GM20431 (cell line): ENCODE data around the gene RBMY1D.
"Not testable (repeated sequence)": the region's sequence is repeated elsewhere in the genome, so short reads cannot be mapped to it uniquely, and the experiment has no call there.

Experiments
- in situ Hi-C: fragments of 300-500 bp; cut with MseI, MboI; formaldehyde crosslinking; loops from one replicate; pipeline ENCODE4 v1.15.0; 2020; ENCODE audit warnings: low sequenced_read_pairs; ENCODE audit not compliant: unreplicated experiment

RBMY1D gene

DNA sequence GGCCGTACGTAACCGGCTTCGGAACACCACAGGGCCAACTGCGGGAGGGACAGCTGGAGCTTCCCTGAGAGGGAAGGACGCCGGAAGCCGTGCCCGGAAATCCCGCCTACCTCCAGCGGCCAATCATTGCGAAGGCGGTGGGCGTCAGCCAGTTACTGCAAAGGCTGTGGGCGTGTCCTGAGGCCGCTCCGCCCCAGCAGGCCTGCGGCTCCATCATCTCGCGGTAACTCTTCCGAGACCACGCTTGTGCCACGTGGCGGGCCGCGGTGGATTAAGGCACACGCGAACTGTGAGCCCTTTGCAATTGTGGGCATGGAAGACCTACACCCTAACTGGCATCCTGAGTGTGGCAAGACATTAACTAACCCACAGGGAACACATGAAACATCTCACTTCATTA, at the start of gene RBMY1D:
TSS of gene RBMY1D (minus strand) at position 101 of the 400 bp plus-strand sequence. CDS start 2,013 bp downstream, outside the sequence.
- in situ Hi-C loops = not testable (repeated sequence)

DNA sequence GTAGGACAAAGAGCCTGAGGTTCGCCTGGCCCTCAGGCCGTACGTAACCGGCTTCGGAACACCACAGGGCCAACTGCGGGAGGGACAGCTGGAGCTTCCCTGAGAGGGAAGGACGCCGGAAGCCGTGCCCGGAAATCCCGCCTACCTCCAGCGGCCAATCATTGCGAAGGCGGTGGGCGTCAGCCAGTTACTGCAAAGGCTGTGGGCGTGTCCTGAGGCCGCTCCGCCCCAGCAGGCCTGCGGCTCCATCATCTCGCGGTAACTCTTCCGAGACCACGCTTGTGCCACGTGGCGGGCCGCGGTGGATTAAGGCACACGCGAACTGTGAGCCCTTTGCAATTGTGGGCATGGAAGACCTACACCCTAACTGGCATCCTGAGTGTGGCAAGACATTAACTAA, 23.6 kb upstream of the RBMY1D start, which contains the start of gene RBMY1E:
TSS of gene RBMY1E (minus strand) at position 101 of the 400 bp plus-strand sequence. CDS start 1,978 bp downstream, outside the sequence.
- in situ Hi-C loops = not testable (repeated sequence)

DNA sequence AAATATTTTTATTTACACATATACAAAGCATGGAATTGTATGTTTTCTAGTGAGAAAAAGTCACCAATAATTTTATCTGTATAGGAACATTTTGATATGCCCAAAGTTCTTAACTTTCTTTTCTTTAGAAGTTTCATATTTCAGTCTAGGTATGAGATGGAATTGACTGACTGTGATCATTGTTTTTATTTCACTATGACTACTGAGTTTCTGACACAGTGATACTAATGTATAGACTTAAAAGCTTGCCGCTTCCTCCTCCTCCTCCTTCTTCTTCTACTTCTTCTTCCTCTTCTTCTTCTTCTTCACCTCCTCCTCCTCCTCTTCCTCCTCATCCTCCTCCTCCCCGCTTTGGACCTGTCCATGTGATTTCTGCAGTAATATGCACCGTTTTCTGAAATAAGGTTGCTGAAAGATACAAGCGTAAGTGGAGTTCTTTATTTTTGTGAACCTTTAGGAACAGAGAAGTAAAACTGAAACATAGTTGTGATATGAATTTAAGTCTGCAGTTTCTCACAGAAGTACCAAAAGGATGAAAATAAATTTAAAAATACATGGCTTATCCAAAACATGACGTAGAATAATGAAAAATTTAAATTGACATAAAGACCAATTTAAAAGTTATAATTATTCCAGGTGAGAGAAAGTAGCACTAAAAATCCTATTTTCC, 24.8 kb downstream of the RBMY1D start:
- in situ Hi-C loops = not testable (repeated sequence)

DNA sequence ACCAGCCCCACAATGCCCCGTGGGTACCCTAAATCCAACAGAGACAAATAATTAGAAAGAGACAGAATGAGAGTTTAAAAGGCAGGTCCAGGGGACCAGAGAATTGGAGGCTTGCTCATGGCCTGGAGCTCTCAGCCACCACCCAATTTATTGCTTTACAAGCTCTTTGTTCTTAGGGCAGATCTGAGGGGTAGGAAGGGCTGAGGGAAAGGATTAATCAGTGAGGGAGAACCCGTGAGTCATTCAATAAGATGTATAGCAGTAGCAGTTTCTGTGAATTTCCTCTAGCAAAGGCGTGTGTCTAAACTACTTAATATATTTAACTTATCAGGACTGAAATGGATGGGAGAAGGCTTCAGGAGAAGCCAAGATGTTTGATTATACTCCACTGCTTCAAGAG, 48.8 kb downstream of the RBMY1D start:
- in situ Hi-C loops = no loop called here

DNA sequence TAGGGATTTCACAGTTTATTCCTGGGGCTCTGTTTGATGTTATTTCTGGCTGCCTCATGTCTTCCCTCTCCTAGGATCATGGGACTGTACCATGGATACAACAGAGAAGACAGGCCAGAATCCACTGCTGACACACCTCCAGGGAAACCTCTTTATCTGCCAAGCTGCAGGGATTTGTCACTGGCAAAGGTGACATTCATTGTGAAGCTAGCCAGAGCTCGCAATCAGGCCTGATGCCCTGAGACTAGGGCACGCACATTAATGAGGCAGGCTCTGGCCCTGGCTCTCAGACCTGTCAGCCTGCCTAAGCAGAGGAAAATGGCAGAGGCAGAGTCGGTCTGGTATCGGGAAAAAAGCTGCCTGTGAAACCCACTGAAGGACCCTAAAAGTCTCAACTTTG, 52.2 kb downstream of the RBMY1D start:
- in situ Hi-C loops = no loop called here

DNA sequence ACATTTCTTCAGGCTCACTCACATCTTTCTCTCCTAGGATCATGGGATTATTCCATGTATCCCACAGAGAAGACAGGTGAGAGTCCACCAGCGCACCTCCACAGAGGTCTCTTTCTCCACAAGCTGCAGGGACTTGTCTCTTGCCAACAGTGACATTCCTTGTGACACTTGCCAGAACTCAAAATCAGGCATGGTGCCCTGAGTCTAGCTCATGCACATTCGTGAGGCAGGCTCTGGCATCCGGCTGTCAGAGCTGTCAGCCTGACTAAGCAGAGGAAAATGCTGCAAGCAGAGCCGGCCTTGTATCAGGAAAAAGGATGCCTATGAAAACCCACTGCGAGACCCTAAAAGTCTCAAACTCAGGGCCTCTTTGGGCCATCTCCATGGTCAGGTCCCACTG, 54.8 kb downstream of the RBMY1D start:
- in situ Hi-C loops = no loop called here

DNA sequence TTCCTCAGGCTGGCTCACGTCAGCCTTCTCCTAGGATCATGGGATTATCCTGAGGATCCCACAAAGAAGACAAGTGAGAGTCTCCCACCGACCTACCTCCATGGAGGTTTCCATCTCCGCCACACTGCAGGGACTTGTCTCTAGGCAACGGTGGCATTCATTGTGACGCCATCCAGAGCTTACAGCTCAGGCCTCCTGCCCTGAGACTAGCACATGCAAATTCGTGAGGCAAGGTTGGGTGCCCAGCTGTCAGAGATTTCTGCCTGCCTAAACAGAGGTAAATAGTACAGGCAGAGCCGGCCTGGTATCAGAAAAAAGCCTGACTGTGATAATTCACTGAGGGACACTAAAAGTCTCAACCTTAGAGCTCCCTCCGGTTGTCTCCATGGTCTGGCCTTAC, 58.0 kb downstream of the RBMY1D start:
- in situ Hi-C loops = no loop called here

DNA sequence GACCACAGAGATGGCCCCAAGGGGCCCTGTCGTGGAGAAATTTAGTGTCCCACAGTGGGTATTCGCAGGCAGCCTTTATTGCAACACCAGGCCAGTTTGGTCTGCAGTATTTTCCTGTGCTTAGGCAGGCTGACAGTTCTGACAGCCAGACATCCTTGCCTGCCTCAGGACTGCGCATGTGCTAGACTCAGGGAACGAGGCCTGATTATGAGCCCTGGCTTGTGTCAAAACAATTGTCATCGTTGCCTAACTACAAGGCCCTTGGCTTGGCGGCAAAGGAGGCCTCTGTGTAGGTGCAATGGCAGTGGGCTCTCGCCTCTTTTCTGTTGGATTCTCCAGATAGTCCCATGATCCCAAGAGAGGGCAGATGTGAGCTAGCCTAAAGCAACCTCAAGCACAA, 59.3 kb downstream of the RBMY1D start:
- in situ Hi-C loops = no loop called here
